HG02938 (cell line): Measurements from ENCODE around the gene TSSK6.

ENCODE experiments used
- ATAC-seq: cut with Tn5 transposase; IDR thresholded peaks from one replicate; pipeline ENCODE4 v1.9.1; 2021; ENCODE audit warnings: mild to moderate bottlenecking, moderate library complexity; ENCODE audit not compliant: unreplicated experiment

The TSSK6 gene

DNA sequence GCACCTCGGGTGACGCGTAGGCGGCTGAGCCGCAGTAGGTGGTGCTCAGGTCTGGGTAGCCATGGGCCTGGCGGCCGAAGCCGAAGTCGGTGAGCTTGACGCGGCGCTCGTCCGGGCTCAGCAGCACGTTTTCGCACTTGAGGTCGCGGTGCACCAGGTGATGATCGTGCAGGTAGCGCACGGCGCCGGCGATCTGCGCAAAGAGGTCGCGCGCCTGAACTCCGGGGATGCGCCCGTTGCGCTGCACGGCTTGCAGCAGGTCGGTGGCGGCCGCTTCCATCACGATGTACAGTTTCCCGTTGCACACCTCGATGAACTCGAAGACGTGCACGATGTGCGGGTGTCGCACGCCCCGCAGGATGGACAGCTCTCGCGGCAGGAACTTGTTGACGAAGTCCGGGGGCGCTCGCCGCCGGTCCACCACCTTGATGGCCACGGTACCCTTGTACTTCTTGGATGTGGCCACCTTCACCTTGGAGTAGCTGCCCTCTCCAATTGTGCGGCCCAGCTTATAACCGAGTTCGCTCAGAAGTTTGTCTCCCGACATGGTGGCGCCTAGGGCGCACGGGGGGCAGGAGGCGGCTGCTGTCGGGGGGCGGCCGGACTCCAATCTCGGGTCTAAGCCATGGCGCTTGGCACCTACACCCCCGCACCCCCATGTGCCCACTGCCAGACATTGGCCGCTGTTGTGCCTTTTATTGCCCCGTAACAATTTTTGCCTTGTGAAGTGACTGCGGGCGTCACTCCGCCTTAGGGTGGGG lies at the start of gene TSSK6:
Gene TSSK6, minus strand, starts transcription at position 668 of the 761 bp plus-strand sequence. Its CDS starts 121 bp downstream, at position 547.
- ATAC-seq: no peak

DNA sequence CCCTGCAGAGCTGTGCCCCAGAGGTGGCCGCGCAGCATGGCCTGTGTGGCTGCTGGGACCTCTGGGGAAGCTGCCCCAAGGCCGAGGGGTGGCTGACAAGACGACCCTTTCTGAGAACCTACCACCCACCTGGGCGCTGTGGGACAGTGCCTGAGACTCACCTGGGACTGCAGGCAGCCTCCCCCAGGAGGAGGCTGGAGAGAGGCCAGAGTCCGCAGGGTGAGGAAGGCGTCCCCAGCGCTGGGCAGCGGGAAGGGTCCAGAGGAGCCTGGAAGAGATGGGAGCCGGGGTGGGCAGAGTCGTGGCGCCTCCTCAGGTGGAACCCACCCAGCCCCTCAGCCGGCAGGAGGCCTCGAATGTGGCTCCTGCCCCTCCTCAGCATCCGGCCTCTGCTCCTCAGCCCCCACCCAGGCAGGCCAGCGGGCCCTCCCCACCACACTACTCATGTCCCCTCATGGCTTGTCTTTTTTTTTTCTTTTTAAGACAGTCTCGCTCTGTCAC lies 48.0 kb upstream of the TSSK6 start:
- no peak for ATAC-seq

DNA sequence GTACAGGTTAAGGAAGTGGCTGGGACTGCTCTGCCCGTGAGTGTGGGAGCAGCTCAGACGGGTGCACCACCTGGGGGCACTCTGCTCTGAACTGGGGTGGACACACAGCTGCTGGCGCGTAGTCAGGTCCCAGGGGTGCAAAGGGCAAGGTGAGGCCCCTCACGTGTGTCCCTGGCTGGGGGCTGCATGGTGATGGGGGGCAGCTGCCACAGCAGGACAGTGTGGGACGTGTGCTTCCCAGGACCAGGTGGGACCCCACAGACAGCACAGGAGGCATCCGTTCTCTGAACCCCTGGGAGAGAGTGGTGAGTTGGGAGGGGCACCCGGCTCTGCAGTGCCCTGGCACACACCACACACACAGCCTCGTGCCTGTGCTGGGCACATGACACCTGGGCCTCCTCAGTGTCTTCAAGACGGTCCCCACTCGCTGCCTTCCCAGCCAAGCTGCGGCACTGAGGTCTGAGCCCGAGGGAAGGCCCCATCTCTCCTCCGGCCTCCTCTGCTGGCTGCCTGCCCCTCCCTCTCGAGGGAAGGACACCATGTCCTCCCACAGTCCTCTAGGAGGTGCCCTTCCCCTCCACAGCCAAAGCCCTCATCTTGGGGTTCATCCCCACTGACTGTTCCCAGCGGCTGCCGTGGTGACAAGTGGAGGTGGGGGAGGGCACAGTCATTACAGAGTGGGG lies 47.5 kb upstream of the TSSK6 start:
- no peak for ATAC-seq

GRCh38 chr19:19561946-19562664 lies 46.8 kb upstream of the TSSK6 start:
- no peak for ATAC-seq

DNA sequence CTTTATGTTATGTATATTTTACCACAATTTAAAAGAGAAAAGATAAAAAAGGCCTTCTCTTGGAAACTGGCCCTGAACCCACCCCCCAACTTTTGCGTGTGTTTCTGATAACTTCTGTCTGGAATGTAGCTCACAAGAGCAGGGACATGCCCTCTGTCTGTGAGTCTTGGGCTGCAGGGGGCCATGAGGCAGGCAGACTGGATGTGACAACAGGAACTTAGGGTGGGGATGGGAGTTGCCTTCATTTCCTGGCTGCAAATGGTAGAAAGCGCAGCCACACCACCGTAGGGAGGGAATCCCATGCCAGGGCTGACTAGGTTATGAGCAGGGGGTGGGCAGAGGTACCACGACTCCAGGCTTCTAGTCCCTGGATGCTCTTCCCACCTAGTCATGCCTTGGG lies 44.6 kb upstream of the TSSK6 start:
- ATAC-seq: no peak

DNA sequence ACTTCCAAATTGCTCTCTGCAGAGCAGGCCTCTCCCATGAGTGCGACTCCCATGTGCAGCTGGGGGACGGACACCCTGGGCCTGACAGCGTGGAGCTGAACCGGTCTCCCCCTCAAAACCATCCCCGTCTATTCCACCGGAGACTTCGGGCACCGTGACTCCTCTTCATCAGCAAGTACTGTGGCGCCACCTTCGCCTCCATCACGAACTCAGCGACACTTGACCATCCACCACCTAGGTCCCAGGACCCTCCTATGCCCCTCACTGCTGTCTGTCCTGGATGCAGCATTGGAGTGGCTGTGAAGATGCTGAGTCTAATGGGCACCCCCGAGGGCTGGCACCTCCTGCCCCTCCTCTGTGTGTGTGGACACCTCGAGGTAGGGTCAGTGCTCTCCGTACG lies 43.3 kb upstream of the TSSK6 start:
- no peak for ATAC-seq

DNA sequence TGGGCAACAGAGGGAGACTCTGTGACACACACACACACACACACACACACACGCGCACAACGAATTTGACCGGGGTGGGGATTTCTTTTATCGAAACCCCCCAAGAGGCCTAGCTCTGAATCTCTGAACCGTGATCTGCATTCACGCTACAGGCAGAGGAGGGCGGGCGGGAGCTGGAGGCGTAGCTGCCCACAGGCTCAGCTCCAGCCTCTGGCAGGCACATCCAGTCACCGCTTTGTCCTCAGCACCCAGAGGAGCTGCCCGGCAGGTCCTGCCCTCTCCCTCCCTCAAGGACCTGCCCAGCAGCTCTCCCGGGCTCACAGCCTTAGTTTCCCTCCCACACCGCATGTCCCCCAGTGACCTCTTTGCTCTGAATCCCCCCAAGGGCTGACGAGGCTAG lies 42.7 kb upstream of the TSSK6 start:
- ATAC-seq: no peak

GRCh38 chr19:19554074-19555023 lies 39.0 kb upstream of the TSSK6 start:
- ATAC-seq: no peak

GRCh38 chr19:19553670-19554069 lies 38.3 kb upstream of the TSSK6 start:
- ATAC-seq: no peak

GRCh38 chr19:19552798-19553197 lies 37.5 kb upstream of the TSSK6 start:
- ATAC-seq: no peak

- ATAC-seq: no peak
Observed at GRCh38 chr19:19551853-19552192, 36.5 kb upstream of the TSSK6 start.

GRCh38 chr19:19550972-19551852 lies 35.9 kb upstream of the TSSK6 start:
- ATAC-seq: no peak

- ATAC-seq: no peak
Observed at GRCh38 chr19:19550485-19550929, 35.2 kb upstream of the TSSK6 start.

- ATAC-seq: no peak
Observed at GRCh38 chr19:19549804-19550464, 34.6 kb upstream of the TSSK6 start.

DNA sequence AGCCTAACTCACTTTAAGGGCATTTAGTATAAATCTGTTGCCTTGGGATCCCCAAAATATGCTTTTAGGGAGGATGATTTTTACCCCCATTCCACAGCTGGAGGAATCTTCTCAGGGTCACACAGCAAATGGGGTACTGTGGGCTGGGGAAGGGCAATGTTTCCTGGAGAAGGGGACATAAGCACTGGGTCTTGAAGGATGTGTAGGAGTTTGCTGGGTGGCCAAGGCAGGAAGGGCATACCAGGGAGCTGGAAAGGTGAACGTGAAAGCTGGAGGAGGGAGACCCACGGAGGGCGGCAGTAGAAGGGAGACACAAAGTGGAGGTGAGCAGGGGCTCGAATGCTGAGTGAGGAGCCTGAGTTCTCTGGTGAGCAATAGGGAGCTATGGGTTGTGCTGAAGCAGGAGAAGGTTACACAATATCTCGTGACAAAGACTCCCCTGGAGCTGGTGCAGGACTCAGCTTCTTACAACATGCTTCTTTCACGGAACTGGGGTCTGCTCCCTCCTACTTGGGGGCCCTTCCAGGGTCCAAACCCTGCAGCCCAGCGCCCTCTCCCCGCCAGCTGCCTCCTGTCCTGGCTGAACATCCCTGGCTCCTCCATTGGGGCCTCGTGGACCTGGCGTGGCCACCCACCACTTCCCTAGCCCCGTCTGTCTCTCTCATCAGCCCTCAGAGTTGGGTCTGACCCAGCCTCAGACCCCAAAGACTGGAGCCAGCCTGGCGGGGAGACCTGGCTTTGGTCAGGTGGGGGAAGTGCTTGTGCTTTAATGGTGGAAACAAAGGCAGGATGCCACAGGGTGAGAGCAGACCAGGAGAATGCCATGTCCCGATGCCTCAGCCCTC lies 33.8 kb upstream of the TSSK6 start:
- ATAC-seq: no peak

GRCh38 chr19:19547674-19548336 lies 32.5 kb upstream of the TSSK6 start:
- ATAC-seq: no peak

- no peak for ATAC-seq
Observed at GRCh38 chr19:19546751-19547162, 31.4 kb upstream of the TSSK6 start.

DNA sequence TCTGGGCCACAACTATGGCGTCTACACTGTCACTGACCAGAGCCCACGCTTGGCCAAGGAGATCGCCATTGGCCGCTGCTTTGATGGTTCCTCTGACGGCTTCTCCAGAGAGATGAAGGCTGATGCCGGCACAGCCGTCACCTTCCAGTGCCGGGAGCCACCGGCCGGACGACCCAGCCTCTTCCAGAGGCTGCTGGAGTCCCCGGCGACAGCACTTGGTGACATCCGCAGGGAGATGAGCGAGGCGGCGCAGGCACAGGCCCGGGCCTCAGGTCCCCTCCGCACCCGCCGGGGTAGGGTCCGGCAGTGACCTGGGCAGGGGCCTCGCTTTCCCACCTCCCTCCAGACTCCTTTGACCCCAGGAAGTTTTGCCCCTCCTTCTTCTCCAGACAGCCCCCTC lies 30.4 kb upstream of the TSSK6 start:
- no peak for ATAC-seq
